Measurements from ENCODE around the gene PXDC1. TPM values are rescaled to one million over a fixed set of nuclear protein-coding genes. Genes with fewer than 3 reads are reported as not detected.
"Not testable (repeated sequence)": the region's sequence is repeated elsewhere in the genome, so short reads cannot be mapped to it uniquely, and the experiment has no call there.

Gene PXDC1
- total RNA-seq, 2 experiments from 2014 or later = 0.18 TPM; not detected in 1

- H3K27ac Mint-ChIP-seq, H3K9me3 Mint-ChIP-seq, DNase-seq, H3K36me3 Mint-ChIP-seq, H3K4me1 Mint-ChIP-seq, H3K4me3 Mint-ChIP-seq: not testable (repeated sequence)
- H3K27me3 Mint-ChIP-seq = peaks cover 20% of the 10 kb centered on the region
These were observed 6.7 kb upstream of the PXDC1 start for GRCh38 chr6:3757998-3758841.

- Mint-ChIP-seq H3K27me3 (peaks cover 29% of the 10 kb centered on the region), H3K4me1 (peaks cover 2% of the 10 kb centered on the region), H3K27ac (no peak overlapping the region), H3K9me3 (no peaks in the 10 kb centered on the region), H3K4me3 (no peak overlapping the region), H3K36me3 (no peaks in the 10 kb centered on the region)
- DNase-seq = no peak
These were observed 5.7 kb upstream of the PXDC1 start for GRCh38 chr6:3757241-3757641.

- peaks cover 29% of the 10 kb centered on the region for H3K27me3 Mint-ChIP-seq
- H3K36me3 Mint-ChIP-seq = no peaks in the 10 kb centered on the region
- DNase-seq = no peak
- peaks cover 2% of the 10 kb centered on the region for H3K4me1 Mint-ChIP-seq
- no peak overlapping the region for H3K27ac Mint-ChIP-seq
- no peaks in the 10 kb centered on the region for H3K9me3 Mint-ChIP-seq
- no peak overlapping the region for H3K4me3 Mint-ChIP-seq
These were observed 5.0 kb upstream of the PXDC1 start for GRCh38 chr6:3756546-3756945.

- no peak overlapping the region for H3K4me3 Mint-ChIP-seq
- H3K36me3 Mint-ChIP-seq = no peaks in the 10 kb centered on the region
- no peaks in the 10 kb centered on the region for H3K9me3 Mint-ChIP-seq
- H3K27ac Mint-ChIP-seq = no peak overlapping the region
- no peak for DNase-seq
- peaks cover 29% of the 10 kb centered on the region for H3K27me3 Mint-ChIP-seq
- H3K4me1 Mint-ChIP-seq = peaks cover 2% of the 10 kb centered on the region
These were observed 4.4 kb upstream of the PXDC1 start for GRCh38 chr6:3755637-3756545.

- no peak overlapping the region for H3K27ac Mint-ChIP-seq
- no peaks in the 10 kb centered on the region for H3K36me3 Mint-ChIP-seq
- H3K27me3 Mint-ChIP-seq = peaks cover 37% of the 10 kb centered on the region
- no peak for DNase-seq
- no peaks in the 10 kb centered on the region for H3K9me3 Mint-ChIP-seq
- no peak overlapping the region for H3K4me3 Mint-ChIP-seq
- peaks cover 2% of the 10 kb centered on the region for H3K4me1 Mint-ChIP-seq
These were observed 3.3 kb upstream of the PXDC1 start for GRCh38 chr6:3754776-3755175.

GRCh38 chr6:3754032-3754725 lies 2.7 kb upstream of the PXDC1 start:
- peaks cover 43% of the 10 kb centered on the region for H3K27me3 Mint-ChIP-seq
- H3K4me1 Mint-ChIP-seq, H3K36me3 Mint-ChIP-seq, H3K27ac Mint-ChIP-seq, DNase-seq, H3K4me3 Mint-ChIP-seq, H3K9me3 Mint-ChIP-seq: not testable (repeated sequence)

- H3K27ac Mint-ChIP-seq = no peak overlapping the region
- peak overlapping the region; percentile 14 for H3K4me3 Mint-ChIP-seq
- no peaks in the 10 kb centered on the region for H3K9me3 Mint-ChIP-seq
- no peaks in the 10 kb centered on the region for H3K36me3 Mint-ChIP-seq
- H3K4me1 Mint-ChIP-seq = peaks cover 2% of the 10 kb centered on the region
- peaks cover 48% of the 10 kb centered on the region for H3K27me3 Mint-ChIP-seq
- no peak for DNase-seq
These were observed 1.8 kb upstream of the PXDC1 start for GRCh38 chr6:3753228-3753835.

GRCh38 chr6:3752531-3753227 lies 1.2 kb upstream of the PXDC1 start:
- H3K27ac Mint-ChIP-seq = no peak overlapping the region

GRCh38 chr6:3751730-3752530 lies 417 bp upstream of the PXDC1 start:
- peaks cover 2% of the 10 kb centered on the region for H3K4me1 Mint-ChIP-seq
- H3K9me3 Mint-ChIP-seq = no peaks in the 10 kb centered on the region
- H3K4me3 Mint-ChIP-seq = peak overlapping the region; percentile 50
- peaks cover 48% of the 10 kb centered on the region for H3K27me3 Mint-ChIP-seq
- peak; percentile 83 for DNase-seq
- no peak overlapping the region for H3K27ac Mint-ChIP-seq
- H3K36me3 Mint-ChIP-seq = no peaks in the 10 kb centered on the region

More at GRCh38 chr6:3752531-3753227, 1.2 kb upstream of the PXDC1 start:
- Mint-ChIP-seq H3K36me3 (no peaks in the 10 kb centered on the region), H3K4me1 (peaks cover 2% of the 10 kb centered on the region), H3K9me3 (no peaks in the 10 kb centered on the region), H3K4me3 (peak overlapping the region; percentile 62), H3K27me3 (peaks cover 48% of the 10 kb centered on the region)
- DNase-seq = no peak

- Mint-ChIP-seq H3K27ac (no peak overlapping the region), H3K27me3 (peaks cover 48% of the 10 kb centered on the region), H3K9me3 (no peaks in the 10 kb centered on the region), H3K4me1 (peaks cover 2% of the 10 kb centered on the region), H3K4me3 (peak overlapping the region; percentile 43), H3K36me3 (no peaks in the 10 kb centered on the region)
- DNase-seq = no peak
These were observed 1.0 kb downstream of the PXDC1 start for GRCh38 chr6:3750317-3751076.

- Mint-ChIP-seq H3K4me3 (peak overlapping the region; percentile 43), H3K27ac (no peak overlapping the region), H3K4me1 (peaks cover 2% of the 10 kb centered on the region), H3K27me3 (peaks cover 46% of the 10 kb centered on the region), H3K9me3 (no peaks in the 10 kb centered on the region), H3K36me3 (no peaks in the 10 kb centered on the region)
- DNase-seq = no peak
These were observed 1.6 kb downstream of the PXDC1 start for GRCh38 chr6:3749977-3750316.

- DNase-seq = no peak
- peaks cover 2% of the 10 kb centered on the region for H3K4me1 Mint-ChIP-seq
- peak overlapping the region; percentile 2 for H3K4me3 Mint-ChIP-seq
- H3K27ac Mint-ChIP-seq = no peak overlapping the region
- H3K9me3 Mint-ChIP-seq = no peaks in the 10 kb centered on the region
- no peaks in the 10 kb centered on the region for H3K36me3 Mint-ChIP-seq
- H3K27me3 Mint-ChIP-seq = peaks cover 39% of the 10 kb centered on the region
These were observed 2.3 kb downstream of the PXDC1 start for GRCh38 chr6:3749067-3749841.

Measured in activated naive CD8-positive, alpha-beta T cell treated with anti-CD3 and anti-CD28 coated beads for 36 hours (primary cell).